Measurements from ENCODE around the gene DKK1. TPM values are rescaled to one million over a fixed set of nuclear protein-coding genes. Genes with fewer than 3 reads are reported as not detected.
"Not testable (repeated sequence)": the region's sequence is repeated elsewhere in the genome, so short reads cannot be mapped to it uniquely, and the experiment has no call there.

The DKK1 gene
- total RNA-seq, 2 donors from 2014 or later, result 12.0 to 28.9 TPM

DNA sequence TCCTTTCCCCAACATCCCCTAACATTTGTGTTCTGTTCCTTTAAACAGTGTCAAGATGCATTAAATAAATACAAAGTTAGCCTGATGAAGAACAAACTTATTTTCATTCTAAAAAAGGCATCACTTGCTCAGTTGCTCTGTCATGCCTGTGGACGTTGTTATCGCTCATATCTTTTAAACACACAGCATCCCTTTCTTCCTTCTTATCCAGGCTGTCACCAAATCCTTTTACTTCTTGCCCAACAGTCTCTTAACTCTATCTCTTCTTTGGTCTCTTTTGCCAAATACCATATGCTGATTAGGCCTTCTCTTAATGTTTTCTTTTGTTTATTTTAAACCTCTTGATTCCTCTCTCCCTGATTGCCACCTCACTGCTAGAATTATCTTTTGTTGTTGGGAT, 43.9 kb downstream of the DKK1 start:
- H3K27ac Mint-ChIP-seq, result no peak overlapping the region

DNA sequence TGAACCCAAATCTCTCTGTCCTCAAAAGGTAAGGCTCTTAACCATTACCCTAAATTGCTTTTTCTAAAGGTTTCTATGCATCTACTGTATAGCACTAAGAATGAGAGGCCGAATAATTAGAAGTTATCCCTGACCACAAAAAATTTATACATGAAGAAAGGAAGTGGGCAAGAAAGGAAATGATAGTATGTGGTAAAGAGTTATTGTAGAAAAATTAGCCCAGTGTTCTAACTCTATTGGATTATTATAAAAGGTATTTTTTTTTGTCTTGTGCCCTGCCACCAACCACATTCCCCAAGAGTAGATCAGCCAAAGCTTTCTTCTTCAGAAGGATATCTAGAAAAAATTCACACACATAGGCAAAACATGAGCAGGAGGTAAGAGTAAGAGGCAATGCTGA, 45.4 kb downstream of the DKK1 start:
- H3K36me3 ChIP-seq (ENCODE audit: control insufficient read depth, insufficient read depth, low read length), result no peaks in the 10 kb centered on the region
- no peak overlapping the region for H3K4me3 ChIP-seq (ENCODE audit: low read length)
- H3K9ac ChIP-seq (ENCODE audit: extremely low read depth, low read length, poor library complexity, severe bottlenecking), result no peak overlapping the region
- Mint-ChIP-seq H3K36me3 (ENCODE audit: low read depth) (no peaks in the 10 kb centered on the region), H3K4me1 (peaks cover 34% of the 10 kb centered on the region), H3K9me3 (peaks cover 22% of the 10 kb centered on the region), H3K27me3 (ENCODE audit: insufficient read depth) (peaks cover 5% of the 10 kb centered on the region), H3K4me3 (no peak overlapping the region), H3K27ac (no peak overlapping the region)
- WGBS, 2 experiments (ENCODE audit: insufficient coverage in 1 of 2, insufficient read length in 1 of 2), result 89 to 100% methylated on average over 1 of the region's 1 CpG
- no peak for DNase-seq
- no peak overlapping the region for H3K27ac ChIP-seq (ENCODE audit: low read depth, low read length)
- H3K9me3 ChIP-seq (ENCODE audit: control insufficient read depth, low read length), result no peaks in the 10 kb centered on the region
- no peaks in the 10 kb centered on the region for H3K27me3 ChIP-seq (ENCODE audit: control insufficient read depth, insufficient read depth, low read length, poor library complexity, severe bottlenecking)
- TF ChIP-seq, protein P1, sequence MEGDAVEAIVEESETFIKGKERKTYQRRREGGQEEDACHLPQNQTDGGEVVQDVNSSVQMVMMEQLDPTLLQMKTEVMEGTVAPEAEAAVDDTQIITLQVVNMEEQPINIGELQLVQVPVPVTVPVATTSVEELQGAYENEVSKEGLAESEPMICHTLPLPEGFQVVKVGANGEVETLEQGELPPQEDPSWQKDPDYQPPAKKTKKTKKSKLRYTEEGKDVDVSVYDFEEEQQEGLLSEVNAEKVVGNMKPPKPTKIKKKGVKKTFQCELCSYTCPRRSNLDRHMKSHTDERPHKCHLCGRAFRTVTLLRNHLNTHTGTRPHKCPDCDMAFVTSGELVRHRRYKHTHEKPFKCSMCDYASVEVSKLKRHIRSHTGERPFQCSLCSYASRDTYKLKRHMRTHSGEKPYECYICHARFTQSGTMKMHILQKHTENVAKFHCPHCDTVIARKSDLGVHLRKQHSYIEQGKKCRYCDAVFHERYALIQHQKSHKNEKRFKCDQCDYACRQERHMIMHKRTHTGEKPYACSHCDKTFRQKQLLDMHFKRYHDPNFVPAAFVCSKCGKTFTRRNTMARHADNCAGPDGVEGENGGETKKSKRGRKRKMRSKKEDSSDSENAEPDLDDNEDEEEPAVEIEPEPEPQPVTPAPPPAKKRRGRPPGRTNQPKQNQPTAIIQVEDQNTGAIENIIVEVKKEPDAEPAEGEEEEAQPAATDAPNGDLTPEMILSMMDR (conservative IDR thresholded peaks at IDR 0.05), result no peak
- peaks cover 3% of the 10 kb centered on the region for H3K4me1 ChIP-seq (ENCODE audit: control insufficient read depth, insufficient read depth, low read length)

More for the DNA sequence above, 43.9 kb downstream of the DKK1 start:
- H3K9ac ChIP-seq (ENCODE audit: extremely low read depth, low read length, poor library complexity, severe bottlenecking), result no peak overlapping the region
- no peak for DNase-seq
- H3K4me3 ChIP-seq (ENCODE audit: low read length), result no peak overlapping the region
- H3K4me1 ChIP-seq (ENCODE audit: control insufficient read depth, insufficient read depth, low read length), result peaks cover 3% of the 10 kb centered on the region
- no peak overlapping the region for H3K27ac ChIP-seq (ENCODE audit: low read depth, low read length)
- TF ChIP-seq, protein P1 (conservative IDR thresholded peaks at IDR 0.05), result no peak
- no peaks in the 10 kb centered on the region for H3K36me3 ChIP-seq (ENCODE audit: control insufficient read depth, insufficient read depth, low read length)
- Mint-ChIP-seq H3K9me3 (peaks cover 11% of the 10 kb centered on the region), H3K4me1 (peaks cover 37% of the 10 kb centered on the region), H3K27me3 (ENCODE audit: insufficient read depth) (peaks cover 2% of the 10 kb centered on the region), H3K36me3 (ENCODE audit: low read depth) (no peaks in the 10 kb centered on the region), H3K4me3 (no peak overlapping the region)
- 35 to 79% methylated on average over 2 of the region's 2 CpGs for WGBS, 2 experiments (ENCODE audit: insufficient coverage in 1 of 2, insufficient read length in 1 of 2)
- no peaks in the 10 kb centered on the region for H3K27me3 ChIP-seq (ENCODE audit: control insufficient read depth, insufficient read depth, low read length, poor library complexity, severe bottlenecking)
- H3K9me3 ChIP-seq (ENCODE audit: control insufficient read depth, low read length), result no peaks in the 10 kb centered on the region

DNA sequence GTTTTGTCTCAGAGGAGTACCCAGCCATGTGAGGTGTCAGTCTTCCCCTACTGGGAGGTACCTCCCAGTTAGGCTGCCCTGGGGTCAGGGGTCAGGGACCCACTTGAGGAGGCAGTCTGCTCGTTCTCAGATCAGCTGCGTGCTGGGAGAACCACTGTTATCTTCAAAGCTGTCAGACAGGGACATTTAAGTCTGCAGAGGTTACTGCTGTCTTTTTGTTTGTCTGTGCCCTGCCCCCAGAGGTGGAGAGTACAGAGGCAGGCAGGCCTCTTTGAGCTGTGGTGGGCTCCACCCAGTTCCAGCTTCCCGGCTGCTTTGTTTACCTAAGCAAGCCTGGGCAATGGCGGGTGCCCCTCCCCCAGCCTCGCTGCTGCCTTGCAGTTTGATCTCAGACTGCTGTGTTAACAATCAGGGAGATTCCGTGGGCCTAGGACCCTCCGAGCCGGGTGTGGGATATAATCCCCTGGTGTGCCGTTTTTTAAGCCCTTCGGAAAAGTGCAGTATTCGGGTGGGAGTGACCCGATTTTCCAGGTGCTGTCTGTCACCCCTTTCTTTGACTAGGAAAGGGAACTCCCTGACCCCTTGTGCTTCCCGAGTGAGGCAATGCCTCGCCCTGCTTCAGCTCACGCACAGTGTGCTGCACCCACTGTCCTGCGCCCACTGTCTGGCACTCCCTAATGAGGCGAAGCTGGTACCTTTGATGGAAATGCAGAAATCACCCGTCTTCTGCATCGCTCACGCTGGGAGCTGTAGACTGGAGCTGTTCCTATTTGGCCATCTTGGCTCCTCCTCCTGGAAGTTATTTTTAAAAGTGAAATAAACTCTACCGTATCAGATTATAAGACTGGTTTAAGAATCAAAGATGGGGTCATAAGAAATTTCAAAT, 51.7 kb downstream of the DKK1 start:
- Histone ChIP-seq H3K4me3 (ENCODE audit: low read length) (peak overlapping the region; percentile 66), H3K9me3 (ENCODE audit: control insufficient read depth, low read length) (peaks cover 45% of the 10 kb centered on the region)
- H3K4me1 Mint-ChIP-seq; H3K27me3 ChIP-seq (ENCODE audit: control insufficient read depth, insufficient read depth, low read length, poor library complexity, severe bottlenecking); DNase-seq; H3K4me1 ChIP-seq (ENCODE audit: control insufficient read depth, insufficient read depth, low read length); H3K36me3 Mint-ChIP-seq (ENCODE audit: low read depth); H3K4me3 Mint-ChIP-seq; H3K27me3 Mint-ChIP-seq (ENCODE audit: insufficient read depth); H3K36me3 ChIP-seq (ENCODE audit: control insufficient read depth, insufficient read depth, low read length); H3K9ac ChIP-seq (ENCODE audit: extremely low read depth, low read length, poor library complexity, severe bottlenecking); H3K27ac ChIP-seq (ENCODE audit: low read depth, low read length); H3K27ac Mint-ChIP-seq: not testable (repeated sequence)
- peaks cover 59% of the 10 kb centered on the region for H3K9me3 Mint-ChIP-seq
- 96 to 98% methylated on average over 6 to 21 of the region's 21 CpGs for WGBS, 2 experiments (ENCODE audit: insufficient coverage in 1 of 2, insufficient read length in 1 of 2)
